Limb (tissue), 2 donors: ENCODE measurements around the gene CAMTA1.
"Not testable (repeated sequence)": the region's sequence is repeated elsewhere in the genome, so short reads cannot be mapped to it uniquely, and the experiment has no call there.

Experiments
- DNase-seq, 2 donors: peaks; one replicate each; pipeline ENCODE4 v3.0.0-alpha.2; 2016; ENCODE audit errors: extremely low spot score in 2 of 2

CAMTA1 gene

DNA sequence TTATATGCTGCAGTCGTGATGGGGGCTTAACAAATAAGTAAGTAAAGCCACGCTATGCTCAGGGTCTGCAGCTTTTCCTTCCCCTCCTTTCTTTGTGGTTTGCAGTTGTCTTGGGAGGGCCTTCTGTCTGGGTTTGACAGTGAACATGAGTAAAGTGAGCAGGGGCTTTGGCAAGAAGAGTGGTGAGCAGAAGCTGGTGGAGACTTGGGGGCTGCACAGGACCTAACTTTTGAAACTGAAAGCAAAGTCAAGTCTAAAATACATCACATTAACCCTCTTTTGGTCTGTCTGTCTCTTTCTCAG, 617.2 kb downstream of the CAMTA1 start:
- no peak for DNase-seq

DNA sequence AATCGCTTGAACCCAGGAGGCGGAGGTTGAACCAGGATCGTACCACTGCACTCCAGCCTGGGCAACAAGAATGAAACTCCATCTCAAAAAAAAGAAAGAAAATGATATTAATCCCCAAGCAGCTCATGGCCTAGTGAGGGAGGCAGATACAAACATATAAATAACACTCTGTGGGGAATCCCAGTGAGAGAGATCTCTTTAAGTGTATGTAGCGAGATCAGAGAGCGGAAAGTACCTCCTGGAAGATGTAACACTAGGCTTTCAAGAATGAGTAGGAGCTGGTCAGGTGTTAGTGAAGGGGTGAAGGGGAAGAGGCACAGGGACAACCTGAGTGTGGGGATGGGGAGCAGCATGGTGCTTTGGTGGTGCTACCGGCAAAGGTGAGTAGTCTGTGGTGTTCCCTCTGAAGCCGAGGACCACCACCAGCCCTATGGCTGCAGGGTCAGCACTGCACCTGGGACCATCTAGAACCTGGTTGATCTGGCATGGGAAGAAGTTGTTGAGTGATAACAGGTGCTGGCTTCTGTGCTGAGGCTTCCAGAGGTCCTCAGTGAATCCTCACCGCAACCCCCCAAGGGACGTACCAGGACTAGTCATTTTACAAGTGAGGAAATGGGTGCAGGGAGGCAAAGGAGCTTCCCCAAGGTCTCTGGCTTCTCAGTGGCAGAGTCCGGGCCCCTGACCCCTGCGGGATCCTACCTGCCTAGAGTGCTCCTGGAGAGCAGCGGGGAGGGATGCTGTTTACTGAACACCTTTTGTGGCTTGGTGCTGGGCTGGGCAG, 618.2 kb downstream of the CAMTA1 start:
- peak in 1 of 2 donors; percentile 5 for DNase-seq

GRCh38 chr1:7404046-7404742, 618.9 kb downstream of the CAMTA1 start:
- peak in 1 of 2 donors; percentile 10 for DNase-seq

- DNase-seq: peak in 1 of 2 donors; percentile 7
Observed at GRCh38 chr1:7405844-7406500, 620.7 kb downstream of the CAMTA1 start.

- DNase-seq: peak in 1 of 2 donors; percentile 24
Observed at GRCh38 chr1:7406641-7407543, 621.6 kb downstream of the CAMTA1 start.

GRCh38 chr1:7407544-7407895, 622.3 kb downstream of the CAMTA1 start:
- no peak for DNase-seq

DNA sequence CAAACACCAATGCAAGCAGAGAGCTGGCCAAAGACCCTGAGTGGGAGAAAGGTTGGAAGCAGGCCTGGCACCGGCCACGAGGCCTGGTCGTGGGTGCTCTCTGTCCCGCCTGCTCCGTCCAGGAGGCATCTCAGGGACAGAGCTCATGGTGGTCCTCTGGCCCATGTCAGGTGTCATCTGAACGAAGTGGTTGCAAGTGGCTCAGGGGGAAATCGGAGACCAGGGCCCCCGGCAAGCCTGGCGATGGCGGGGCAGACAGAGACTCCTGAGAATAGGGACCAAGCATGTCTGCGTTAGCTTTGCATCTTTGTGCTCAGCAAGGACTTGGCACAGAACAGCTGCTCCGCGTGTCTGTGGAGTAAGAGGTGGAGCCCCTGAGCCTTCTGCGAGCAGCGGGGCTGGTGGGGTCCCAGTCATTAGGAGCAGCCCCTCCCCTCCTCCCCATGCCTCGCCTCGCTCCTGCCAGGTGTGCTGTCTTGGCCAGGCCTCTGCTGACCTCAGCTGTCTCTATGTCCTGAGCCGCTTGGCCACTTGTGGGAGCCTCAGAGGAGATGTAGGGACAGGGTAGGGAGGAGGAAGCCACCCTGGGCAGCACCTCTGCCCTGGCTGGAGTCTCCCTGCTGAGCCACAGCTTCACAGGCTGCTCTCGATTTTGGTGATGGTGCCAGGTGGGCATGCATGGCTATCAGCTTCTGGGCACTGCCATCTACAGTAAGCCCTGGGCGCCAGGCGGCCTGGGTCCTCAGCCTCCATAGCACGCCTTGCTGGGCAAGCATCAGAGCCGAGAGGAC, 622.9 kb downstream of the CAMTA1 start:
- peak in 1 of 2 donors; percentile 21 for DNase-seq

GRCh38 chr1:7408771-7409150, 623.5 kb downstream of the CAMTA1 start:
- peak in 1 of 2 donors; percentile 17 for DNase-seq

- DNase-seq: peak in 1 of 2 donors; percentile 16
Observed at GRCh38 chr1:7409278-7409677, 624.0 kb downstream of the CAMTA1 start.

GRCh38 chr1:7410156-7410555, 624.9 kb downstream of the CAMTA1 start:
- DNase-seq: peak in 1 of 2 donors; percentile 7

DNA sequence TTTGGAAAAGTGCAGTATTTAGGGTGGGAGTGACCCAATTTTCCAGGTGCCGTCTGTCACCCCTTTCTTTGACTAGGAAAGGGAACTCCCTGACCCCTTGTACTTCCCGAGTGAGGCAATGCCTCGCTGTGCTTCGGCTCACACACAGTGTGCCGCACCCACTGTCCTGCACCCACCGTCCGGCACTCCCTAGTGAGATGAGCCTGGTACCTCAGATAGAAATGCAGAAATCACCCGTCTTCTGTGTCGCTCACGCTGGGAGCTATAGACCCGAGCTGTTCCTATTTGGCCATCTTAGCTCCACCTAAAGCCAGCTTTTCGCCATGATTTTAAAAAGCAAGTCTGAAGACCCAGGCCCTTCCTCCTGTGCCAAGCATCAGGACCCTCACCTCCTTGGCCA, 632.4 kb downstream of the CAMTA1 start:
- DNase-seq: not testable (repeated sequence)

- DNase-seq: peak in 1 of 2 donors; percentile 6
Observed at GRCh38 chr1:7418442-7419080, 633.3 kb downstream of the CAMTA1 start.

GRCh38 chr1:7420098-7420445, 634.8 kb downstream of the CAMTA1 start:
- peak in 1 of 2 donors; percentile 18 for DNase-seq

GRCh38 chr1:7420470-7421100, 635.3 kb downstream of the CAMTA1 start:
- DNase-seq: peak; percentile 36 to 46

GRCh38 chr1:7421471-7422075, 636.3 kb downstream of the CAMTA1 start:
- DNase-seq: peak in 1 of 2 donors; percentile 15

DNA sequence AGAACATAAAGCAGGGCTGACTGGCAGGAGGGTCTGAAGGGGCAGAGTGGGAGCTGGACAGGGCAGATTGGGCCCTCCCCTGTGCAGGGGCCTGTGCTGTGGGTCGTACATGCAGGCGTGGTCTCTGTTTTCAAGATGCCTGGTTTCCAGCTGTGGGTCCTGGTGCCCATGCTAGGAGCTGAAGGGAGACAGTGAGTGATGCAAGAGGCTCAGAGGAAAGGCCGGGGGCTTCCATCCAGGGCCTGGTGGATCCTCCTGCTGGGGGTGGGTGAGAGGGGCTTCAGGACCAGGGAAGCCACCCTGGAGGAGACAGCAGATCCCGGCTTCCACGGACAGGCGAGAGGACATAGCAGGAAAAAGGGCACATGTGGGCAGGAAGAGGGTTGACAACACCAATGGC, 636.8 kb downstream of the CAMTA1 start:
- no peak for DNase-seq

GRCh38 chr1:7422561-7422960, 637.3 kb downstream of the CAMTA1 start:
- DNase-seq: no peak

DNA sequence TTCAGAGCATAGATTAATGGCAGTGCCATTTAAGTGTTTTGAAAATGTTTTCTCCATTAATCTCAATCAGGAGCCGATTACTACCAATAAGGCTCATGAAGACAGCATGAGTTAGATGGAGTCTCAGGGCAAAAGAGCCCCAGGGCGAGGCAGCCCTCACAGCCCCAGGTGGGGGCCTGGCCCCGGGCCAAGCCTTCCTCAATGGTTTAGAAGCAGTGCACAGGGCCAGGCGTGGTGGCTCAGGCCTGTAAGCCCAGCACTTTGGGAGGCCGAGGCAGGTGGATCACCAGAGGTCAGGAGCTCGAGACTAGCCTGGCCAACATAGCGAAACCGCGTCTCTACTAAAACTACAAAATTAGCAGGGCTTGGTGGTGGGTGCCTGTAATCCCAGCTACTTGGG, 637.7 kb downstream of the CAMTA1 start:
- no peak for DNase-seq

DNA sequence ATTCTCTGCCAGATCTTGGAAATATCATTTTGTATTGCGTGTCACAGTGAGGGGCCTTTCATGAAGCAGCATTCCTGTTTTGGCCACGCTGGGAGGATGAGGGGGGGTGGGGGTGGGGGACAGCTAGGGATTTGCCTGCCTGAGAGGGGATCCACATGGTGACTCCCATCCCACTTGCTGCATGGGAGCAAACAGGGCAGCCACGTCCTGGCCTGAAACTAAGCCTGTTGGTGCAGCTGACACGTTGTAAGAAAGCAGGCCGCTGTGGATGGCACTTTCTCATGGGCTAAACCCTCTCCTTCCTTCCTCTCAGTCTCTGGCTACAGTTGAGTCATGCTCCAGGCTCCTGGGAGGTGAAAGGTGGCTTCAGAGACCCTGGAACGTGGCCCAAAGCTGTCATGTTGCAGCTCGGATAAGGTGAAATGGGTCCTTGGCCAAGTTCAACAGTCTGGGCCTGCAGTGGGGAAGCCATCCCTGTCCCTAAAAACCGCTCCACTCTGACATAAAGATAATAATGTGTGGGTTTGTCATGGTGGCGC, 639.2 kb downstream of the CAMTA1 start:
- DNase-seq: no peak
